ENCODE measurements around the gene GALNT18. TPM values are rescaled to one million over a fixed set of nuclear protein-coding genes. Genes with fewer than 3 reads are reported as not detected.

The GALNT18 gene
- polyA plus RNA-seq, 1 donor from 2014 or later = 7.6 TPM

- Histone ChIP-seq H3K79me2 (replicated peaks; ENCODE audit: insufficient read depth, low read length) (no peaks in the 10 kb centered on the region), H3K4me2 (ENCODE audit: low read length) (no peak overlapping the region), H3K9me2 (ENCODE audit: insufficient read depth, low read length) (no peaks in the 10 kb centered on the region), H3K27me3 (ENCODE audit: insufficient read depth, low read depth, low read length) (no peaks in the 10 kb centered on the region), H3K27ac (ENCODE audit: low read length) (no peak overlapping the region), H3K36me3 (ENCODE audit: insufficient read depth, low read length) (no peaks in the 10 kb centered on the region), H2AFZ (ENCODE audit: low read depth, low read length) (no peak overlapping the region), H3K9me3 (ENCODE audit: low read length) (peaks cover 5% of the 10 kb centered on the region), H3K9ac (ENCODE audit: low read length) (no peak overlapping the region), H4K20me1 (ENCODE audit: insufficient read depth) (no peaks in the 10 kb centered on the region), H3K4me3 (ENCODE audit: low read length) (no peak overlapping the region), H3F3A (ENCODE audit: insufficient read depth, low read length, poor library complexity, severe bottlenecking) (no peaks in the 10 kb centered on the region)
- TF ChIP-seq CTCF (IDR thresholded peaks at IDR 0.05; ENCODE audit: poor library complexity, severe bottlenecking) (no peak), MXI1 (conservative IDR thresholded peaks at IDR 0.05; ENCODE audit: poor library complexity, severe bottlenecking) (no peak), POLR2AphosphoS5 (IDR thresholded peaks at IDR 0.05) (no peak), REST (IDR thresholded peaks at IDR 0.05; ENCODE audit: borderline replicate concordance) (no peak), RAD21 (conservative IDR thresholded peaks at IDR 0.05) (no peak), TAF1 (IDR thresholded peaks at IDR 0.05; ENCODE audit: low read depth) (no peak)
Observed at GRCh38 chr11:11320825-11321224, 301.0 kb downstream of the GALNT18 start.

GRCh38 chr11:11318961-11319360 is 302.8 kb downstream of the GALNT18 start:
- H3K27ac ChIP-seq (ENCODE audit: low read length) = no peak overlapping the region
- peaks cover 5% of the 10 kb centered on the region for H3K9me3 ChIP-seq (ENCODE audit: low read length)
- H3K36me3 ChIP-seq (ENCODE audit: insufficient read depth, low read length) = no peaks in the 10 kb centered on the region
- H3F3A ChIP-seq (ENCODE audit: insufficient read depth, low read length, poor library complexity, severe bottlenecking) = no peaks in the 10 kb centered on the region
- H3K9ac ChIP-seq (ENCODE audit: low read length) = no peak overlapping the region
- H3K27me3 ChIP-seq (ENCODE audit: insufficient read depth, low read depth, low read length) = no peaks in the 10 kb centered on the region
- H4K20me1 ChIP-seq (ENCODE audit: insufficient read depth) = no peaks in the 10 kb centered on the region
- no peak overlapping the region for H3K4me2 ChIP-seq (ENCODE audit: low read length)
- no peaks in the 10 kb centered on the region for H3K9me2 ChIP-seq (ENCODE audit: insufficient read depth, low read length)
- TF ChIP-seq MXI1 (conservative IDR thresholded peaks at IDR 0.05; ENCODE audit: poor library complexity, severe bottlenecking) = no peak
- no peak for TF ChIP-seq EP300 (conservative IDR thresholded peaks at IDR 0.05; ENCODE audit: poor library complexity, severe bottlenecking)
- TF ChIP-seq TAF1 (IDR thresholded peaks at IDR 0.05; ENCODE audit: low read depth) = no peak
- TF ChIP-seq EZH2 (IDR thresholded peaks at IDR 0.05; ENCODE audit: borderline replicate concordance, insufficient read depth, low read length, poor library complexity, severe bottlenecking) = no peak
- no peak for TF ChIP-seq RAD21 (conservative IDR thresholded peaks at IDR 0.05)
- no peak for TF ChIP-seq POLR2AphosphoS5 (IDR thresholded peaks at IDR 0.05)
- TF ChIP-seq CTCF (IDR thresholded peaks at IDR 0.05; ENCODE audit: poor library complexity, severe bottlenecking) = no peak
- TF ChIP-seq SMC3 (conservative IDR thresholded peaks at IDR 0.05; ENCODE audit: poor library complexity) = no peak
- H3K79me2 ChIP-seq (replicated peaks; ENCODE audit: insufficient read depth, low read length) = no peaks in the 10 kb centered on the region
- no peak overlapping the region for H2AFZ ChIP-seq (ENCODE audit: low read depth, low read length)
- H3K4me3 ChIP-seq (ENCODE audit: low read length) = no peak overlapping the region

Data from neural cell (in vitro differentiated cells).